Measurements from ENCODE around the gene CHORDC1. TPM values are rescaled to one million over a fixed set of nuclear protein-coding genes. Genes with fewer than 3 reads are reported as not detected.

The CHORDC1 gene
- total RNA-seq, 1 experiment from 2014 or later, result 88.8 TPM

DNA sequence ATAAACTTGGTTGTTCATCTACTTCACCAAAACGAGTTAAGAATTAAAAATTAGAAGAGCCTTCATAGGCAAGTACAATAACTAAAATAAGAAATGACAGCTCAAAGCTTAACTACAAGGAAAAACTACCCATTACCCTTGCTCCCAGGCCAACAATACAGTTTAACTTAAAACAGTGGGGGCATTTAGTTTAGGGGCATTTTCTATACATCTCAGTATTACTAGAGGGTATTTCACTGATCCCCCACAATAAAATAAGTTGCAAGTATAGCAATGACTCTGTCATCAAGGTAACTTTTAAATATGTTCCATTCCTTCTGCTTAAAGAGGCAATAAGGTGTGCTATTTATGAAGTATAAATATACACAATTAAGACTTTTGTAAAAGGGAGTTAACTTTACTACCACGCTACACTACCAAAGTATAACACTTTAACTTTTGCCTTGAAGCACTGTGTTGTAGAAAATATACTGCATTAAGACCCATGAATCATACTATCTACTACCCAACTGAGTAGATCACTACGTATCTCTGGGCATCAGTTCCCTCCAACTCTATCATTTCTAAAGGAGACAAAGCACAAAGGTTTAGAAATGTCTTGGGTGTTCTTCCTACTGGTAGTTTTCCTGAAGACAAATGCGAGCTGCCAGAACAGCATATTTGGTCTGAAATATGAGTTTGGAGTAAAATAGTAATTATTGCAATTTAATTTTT lies 29.8 kb downstream of the CHORDC1 start:
- in situ Hi-C loops (cut with HindIII; ENCODE audit: low pct_unique_long_range_greater_than_20kb, low sequenced_read_pairs) (no loop called here), intact Hi-C loops (cut with micrococcal nuclease; ENCODE audit: unreplicated experiment) (no loop called here)
- no peak overlapping the region for H3K4me3 ChIP-seq (ENCODE audit: low read depth in 2 of 2, low read length in 2 of 2)
- BruUV-seq (replicated peaks), result no TSS peak
- H3K36me3 ChIP-seq (ENCODE audit: control insufficient read depth, insufficient read depth, low read length), result peaks cover 7% of the 10 kb centered on the region
- TF ChIP-seq POLR2AphosphoS5 (IDR thresholded peaks at IDR 0.05; ENCODE audit: low read depth, low read length), result no peak
- TF ChIP-seq, protein P1, sequence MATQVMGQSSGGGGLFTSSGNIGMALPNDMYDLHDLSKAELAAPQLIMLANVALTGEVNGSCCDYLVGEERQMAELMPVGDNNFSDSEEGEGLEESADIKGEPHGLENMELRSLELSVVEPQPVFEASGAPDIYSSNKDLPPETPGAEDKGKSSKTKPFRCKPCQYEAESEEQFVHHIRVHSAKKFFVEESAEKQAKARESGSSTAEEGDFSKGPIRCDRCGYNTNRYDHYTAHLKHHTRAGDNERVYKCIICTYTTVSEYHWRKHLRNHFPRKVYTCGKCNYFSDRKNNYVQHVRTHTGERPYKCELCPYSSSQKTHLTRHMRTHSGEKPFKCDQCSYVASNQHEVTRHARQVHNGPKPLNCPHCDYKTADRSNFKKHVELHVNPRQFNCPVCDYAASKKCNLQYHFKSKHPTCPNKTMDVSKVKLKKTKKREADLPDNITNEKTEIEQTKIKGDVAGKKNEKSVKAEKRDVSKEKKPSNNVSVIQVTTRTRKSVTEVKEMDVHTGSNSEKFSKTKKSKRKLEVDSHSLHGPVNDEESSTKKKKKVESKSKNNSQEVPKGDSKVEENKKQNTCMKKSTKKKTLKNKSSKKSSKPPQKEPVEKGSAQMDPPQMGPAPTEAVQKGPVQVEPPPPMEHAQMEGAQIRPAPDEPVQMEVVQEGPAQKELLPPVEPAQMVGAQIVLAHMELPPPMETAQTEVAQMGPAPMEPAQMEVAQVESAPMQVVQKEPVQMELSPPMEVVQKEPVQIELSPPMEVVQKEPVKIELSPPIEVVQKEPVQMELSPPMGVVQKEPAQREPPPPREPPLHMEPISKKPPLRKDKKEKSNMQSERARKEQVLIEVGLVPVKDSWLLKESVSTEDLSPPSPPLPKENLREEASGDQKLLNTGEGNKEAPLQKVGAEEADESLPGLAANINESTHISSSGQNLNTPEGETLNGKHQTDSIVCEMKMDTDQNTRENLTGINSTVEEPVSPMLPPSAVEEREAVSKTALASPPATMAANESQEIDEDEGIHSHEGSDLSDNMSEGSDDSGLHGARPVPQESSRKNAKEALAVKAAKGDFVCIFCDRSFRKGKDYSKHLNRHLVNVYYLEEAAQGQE (IDR thresholded peaks at IDR 0.05; ENCODE audit: insufficient read depth in 1 of 2, low read depth in 2 of 2, low read length in 1 of 2), result no peak
- no peak for TF ChIP-seq TCF7L2 (IDR thresholded peaks at IDR 0.05; ENCODE audit: low read depth, low read length)
- TF ChIP-seq, protein P2, sequence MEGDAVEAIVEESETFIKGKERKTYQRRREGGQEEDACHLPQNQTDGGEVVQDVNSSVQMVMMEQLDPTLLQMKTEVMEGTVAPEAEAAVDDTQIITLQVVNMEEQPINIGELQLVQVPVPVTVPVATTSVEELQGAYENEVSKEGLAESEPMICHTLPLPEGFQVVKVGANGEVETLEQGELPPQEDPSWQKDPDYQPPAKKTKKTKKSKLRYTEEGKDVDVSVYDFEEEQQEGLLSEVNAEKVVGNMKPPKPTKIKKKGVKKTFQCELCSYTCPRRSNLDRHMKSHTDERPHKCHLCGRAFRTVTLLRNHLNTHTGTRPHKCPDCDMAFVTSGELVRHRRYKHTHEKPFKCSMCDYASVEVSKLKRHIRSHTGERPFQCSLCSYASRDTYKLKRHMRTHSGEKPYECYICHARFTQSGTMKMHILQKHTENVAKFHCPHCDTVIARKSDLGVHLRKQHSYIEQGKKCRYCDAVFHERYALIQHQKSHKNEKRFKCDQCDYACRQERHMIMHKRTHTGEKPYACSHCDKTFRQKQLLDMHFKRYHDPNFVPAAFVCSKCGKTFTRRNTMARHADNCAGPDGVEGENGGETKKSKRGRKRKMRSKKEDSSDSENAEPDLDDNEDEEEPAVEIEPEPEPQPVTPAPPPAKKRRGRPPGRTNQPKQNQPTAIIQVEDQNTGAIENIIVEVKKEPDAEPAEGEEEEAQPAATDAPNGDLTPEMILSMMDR (IDR thresholded peaks at IDR 0.05), result no peak
- TF ChIP-seq SIN3A (IDR thresholded peaks at IDR 0.05; ENCODE audit: borderline replicate concordance, insufficient read depth, low read depth, low read length), result no peak
- H3K4me1 ChIP-seq (ENCODE audit: control insufficient read depth, insufficient read depth, low read length), result no peaks in the 10 kb centered on the region; the same call in 1 of the 2 replicates
- ATAC-seq (no peak), DNase-seq (ENCODE audit: low read depth, low spot score) (no peak)
- no peaks in the 10 kb centered on the region for H3K27me3 ChIP-seq (ENCODE audit: control insufficient read depth, insufficient read depth, low read length)
- ChIA-PET CTCF (interaction anchor here (0.6 kb wide), 1 partner anchor 91 kb away, joined by 4 read pairs; no protein-coding TSS in a partner anchor), POLR2A (no interaction called here)
- H3K9me3 ChIP-seq (ENCODE audit: control insufficient read depth, insufficient read depth, low read depth, low read length), result no peaks in the 10 kb centered on the region
- H3K27ac ChIP-seq (ENCODE audit: low read length), result no peak overlapping the region

DNA sequence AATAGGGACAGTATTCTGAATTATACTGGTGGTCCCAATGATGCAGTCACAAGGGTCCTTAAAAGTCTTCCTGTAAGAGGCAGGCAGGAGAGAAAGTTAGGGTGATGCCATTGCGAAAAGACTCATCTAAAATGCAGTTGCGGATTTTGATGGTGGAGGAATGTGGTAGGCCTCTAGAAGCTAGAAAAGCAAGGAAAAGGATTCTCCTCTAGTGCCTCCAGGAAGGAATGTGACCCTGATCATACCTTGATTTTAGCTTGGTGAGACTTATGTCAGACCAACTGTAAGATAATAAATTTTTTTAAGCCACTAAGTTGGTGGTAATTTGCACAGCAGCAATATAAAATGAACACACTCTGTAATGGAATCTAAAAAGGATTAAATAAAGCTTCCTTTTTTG lies 33.8 kb downstream of the CHORDC1 start:
- Histone ChIP-seq H3K4me1 (ENCODE audit: control insufficient read depth, insufficient read depth, low read length) (no peaks in the 10 kb centered on the region), H3K9me3 (ENCODE audit: control insufficient read depth, insufficient read depth, low read depth, low read length) (no peaks in the 10 kb centered on the region), H3K4me3 (ENCODE audit: low read depth in 2 of 2, low read length in 2 of 2) (no peak overlapping the region), H3K36me3 (ENCODE audit: control insufficient read depth, insufficient read depth, low read length) (no peaks in the 10 kb centered on the region; the same call in 1 of the 2 replicates), H3K27ac (ENCODE audit: low read length) (no peak overlapping the region), H3K27me3 (ENCODE audit: control insufficient read depth, insufficient read depth, low read length) (no peaks in the 10 kb centered on the region)
- intact Hi-C loops (cut with micrococcal nuclease; ENCODE audit: unreplicated experiment), result no loop called here
- TF ChIP-seq, protein P1 (IDR thresholded peaks at IDR 0.05; ENCODE audit: insufficient read depth in 1 of 2, low read depth in 2 of 2, low read length in 1 of 2), result no peak
- no peak for TF ChIP-seq TCF7L2 (IDR thresholded peaks at IDR 0.05; ENCODE audit: low read depth, low read length)
- TF ChIP-seq, protein P2 (IDR thresholded peaks at IDR 0.05), result no peak
- no peak for TF ChIP-seq POLR2AphosphoS5 (IDR thresholded peaks at IDR 0.05; ENCODE audit: low read depth, low read length)
- TF ChIP-seq SIN3A (IDR thresholded peaks at IDR 0.05; ENCODE audit: borderline replicate concordance, insufficient read depth, low read depth, low read length), result no peak
- no TSS peak for BruUV-seq (replicated peaks)
- in situ Hi-C loops (cut with HindIII; ENCODE audit: low pct_unique_long_range_greater_than_20kb, low sequenced_read_pairs), result no loop called here
- DNase-seq (ENCODE audit: low read depth, low spot score) (no peak), ATAC-seq (no peak)
- ChIA-PET POLR2A (no interaction called here), CTCF (no interaction called here)

Data from Panc1 (cell line).